Ascending aorta (tissue), 2 donors: ENCODE results near the gene ELMOD2. TPM values are rescaled to one million over a fixed set of nuclear protein-coding genes. Genes with fewer than 3 reads are reported as not detected.

Experiments
- DNase-seq, 2 donors: peaks; one replicate each; pipeline ENCODE4 v3.0.0-alpha.2; 2019; ENCODE audit warnings: low spot score in 2 of 2
- H3K27ac ChIP-seq, 2 donors: fragments of 200-600 bp; sonication (generic); one replicate each; pipeline ENCODE4 v1.5.1; 2016 to 2017; ENCODE audit warnings: mild to moderate bottlenecking in 1 of 2
- H3K27me3 ChIP-seq: fragments of 200-600 bp; sonication (generic); one replicate; pipeline ENCODE4 v1.5.1; 2017
- H3K36me3 ChIP-seq, 2 donors: fragments of 200-600 bp; sonication (generic); one replicate each; pipeline ENCODE4 v1.5.1; 2016
- H3K4me1 ChIP-seq, 2 donors: fragments of 200-600 bp; sonication (generic); one replicate each; pipeline ENCODE4 v1.5.1; 2016 to 2017; ENCODE audit warnings: mild to moderate bottlenecking in 1 of 2
- H3K4me3 ChIP-seq, 2 donors: fragments of 200-600 bp; sonication (generic); one replicate each; pipeline ENCODE4 v1.5.1; 2016 to 2017; ENCODE audit warnings: mild to moderate bottlenecking in 1 of 2
- H3K9me3 ChIP-seq, 2 donors: fragments of 200-600 bp; sonication (generic); one replicate each; pipeline ENCODE4 v1.5.1; 2016
- CTCF ChIP-seq, 3 experiments: fragments of 200-600 bp in 2 of 3; fragments of 450-650 bp in 1 of 3; sonication (generic) in 2 of 3; IDR thresholded peaks; one replicate each; pipeline ENCODE4 v1.5.1; 2016 to 2019; ENCODE audit warnings: antibody characterized with exemption in 3 of 3, mild to moderate bottlenecking in 1 of 3, moderate library complexity in 1 of 3
- intact Hi-C: fragments of 100-400 bp; cut with DNase I; formaldehyde crosslinking; loops from one replicate; pipeline ENCODE4 v1.15.1; 2023
- total RNA-seq: library from RNA; depleted of rRNA; stranded (reverse); fragments of >200 nt; gene quantifications from one replicate; pipeline ENCODE4 v1.1.0, GENCODE V29; 2016

ELMOD2 gene
- total RNA-seq, 1 donor from 2014 or later = 3.9 TPM

GRCh38 chr4:140569307-140569638, 45.3 kb downstream of the ELMOD2 start:
- H3K4me3 ChIP-seq = peak overlapping the region; percentile 67 to 68
- H3K4me1 ChIP-seq = peaks cover 0 to 6% of the 10 kb centered on the region in 2 donors
- TF ChIP-seq CTCF (IDR thresholded peaks at IDR 0.05) = no peak
- H3K27ac ChIP-seq = no peak overlapping the region
- peaks cover 9% of the 10 kb centered on the region for H3K27me3 ChIP-seq
- no peaks in the 10 kb centered on the region for H3K36me3 ChIP-seq
- no peaks in the 10 kb centered on the region for H3K9me3 ChIP-seq
- no peak for DNase-seq
- intact Hi-C loops = no loop called here

DNA sequence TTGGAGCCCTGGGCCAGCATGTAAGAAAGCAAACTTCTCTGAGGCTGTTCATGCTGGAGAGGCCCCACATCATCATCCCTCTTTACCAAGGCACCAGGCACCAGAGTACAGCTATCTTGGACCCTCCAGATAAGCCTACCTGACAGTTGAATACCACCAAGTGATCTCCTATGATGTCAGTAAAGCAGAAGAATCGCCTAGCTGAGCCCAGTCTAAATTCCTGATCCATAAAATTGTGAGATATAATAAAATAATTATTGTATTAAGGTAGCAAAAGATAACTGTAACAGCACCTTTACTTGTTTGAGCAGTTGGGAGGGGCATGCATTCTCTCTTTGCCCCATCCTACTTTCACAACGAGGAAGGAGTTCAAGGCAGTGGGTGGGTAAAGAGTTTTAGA, 47.7 kb downstream of the ELMOD2 start:
- no peak for DNase-seq
- TF ChIP-seq CTCF (IDR thresholded peaks at IDR 0.05) = no peak
- intact Hi-C loops = no loop called here

DNA sequence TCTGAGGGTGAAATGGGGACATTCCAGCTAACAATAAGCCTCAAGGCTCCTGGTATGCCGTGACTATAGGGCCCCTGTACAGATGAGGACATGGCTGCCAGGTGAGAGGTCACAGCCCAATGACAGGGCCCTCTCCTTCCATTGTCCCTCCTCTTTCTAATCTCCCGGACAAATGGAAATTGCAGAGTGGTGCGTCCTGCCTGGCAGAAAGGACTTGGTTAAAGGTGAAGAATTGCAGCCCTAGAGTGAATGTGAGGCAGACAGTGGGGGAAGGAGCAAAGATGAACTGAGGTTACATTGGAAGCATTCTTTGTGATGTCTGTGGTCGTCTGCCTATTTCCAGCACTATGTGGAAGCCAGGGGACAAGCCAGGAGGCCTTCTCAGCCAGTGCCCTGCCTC, 51.5 kb downstream of the ELMOD2 start:
- Histone ChIP-seq H3K27me3 (no peaks in the 10 kb centered on the region), H3K36me3 (no peaks in the 10 kb centered on the region), H3K4me1 (no peaks in the 10 kb centered on the region), H3K9me3 (no peaks in the 10 kb centered on the region), H3K27ac (no peak overlapping the region), H3K4me3 (no peak overlapping the region)
- intact Hi-C loops = no loop called here
- no peak for DNase-seq
- TF ChIP-seq CTCF (IDR thresholded peaks at IDR 0.05) = no peak

More for the DNA sequence above, 47.7 kb downstream of the ELMOD2 start:
- no peaks in the 10 kb centered on the region for H3K36me3 ChIP-seq
- no peaks in the 10 kb centered on the region for H3K9me3 ChIP-seq
- no peak overlapping the region for H3K27ac ChIP-seq
- H3K4me1 ChIP-seq = peaks cover 0 to 6% of the 10 kb centered on the region in 2 donors
- H3K27me3 ChIP-seq = peaks cover 9% of the 10 kb centered on the region
- no peak overlapping the region for H3K4me3 ChIP-seq

DNA sequence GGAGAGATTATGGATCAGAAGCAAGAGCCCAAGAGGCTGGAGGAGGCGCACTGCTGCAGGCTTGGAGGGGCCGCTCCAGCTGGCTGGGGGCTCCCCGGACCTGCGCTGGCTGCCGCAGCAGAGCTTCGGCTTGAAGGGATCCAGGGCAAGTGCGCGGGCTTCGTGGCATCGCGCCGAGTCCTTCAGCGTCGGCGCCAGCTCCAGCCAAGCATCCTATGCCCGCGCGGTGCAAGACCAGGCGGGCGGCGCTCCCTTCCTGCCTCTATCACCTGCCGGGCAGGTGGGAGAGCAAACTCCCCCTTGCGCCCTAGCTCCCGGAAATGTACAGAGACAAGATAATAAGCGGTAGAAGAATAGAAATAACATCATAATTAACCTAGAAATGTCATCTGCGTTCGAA, 55.3 kb downstream of the ELMOD2 start:
- no peak for TF ChIP-seq CTCF (IDR thresholded peaks at IDR 0.05)
- no peaks in the 10 kb centered on the region for H3K27me3 ChIP-seq
- H3K4me3 ChIP-seq = no peak overlapping the region

GRCh38 chr4:140581078-140581477, 57.1 kb downstream of the ELMOD2 start:
- Histone ChIP-seq H3K27ac (no peak overlapping the region), H3K4me3 (no peak overlapping the region), H3K36me3 (no peaks in the 10 kb centered on the region), H3K4me1 (no peaks in the 10 kb centered on the region), H3K9me3 (no peaks in the 10 kb centered on the region), H3K27me3 (no peaks in the 10 kb centered on the region)
- TF ChIP-seq CTCF (IDR thresholded peaks at IDR 0.05) = no peak
- no peak for DNase-seq
- intact Hi-C loops = no loop called here

More for the DNA sequence above, 55.3 kb downstream of the ELMOD2 start:
- Histone ChIP-seq H3K4me1 (no peaks in the 10 kb centered on the region), H3K9me3 (no peaks in the 10 kb centered on the region), H3K27ac (no peak overlapping the region), H3K36me3 (no peaks in the 10 kb centered on the region)
- no peak for DNase-seq
- intact Hi-C loops = no loop called here

DNA sequence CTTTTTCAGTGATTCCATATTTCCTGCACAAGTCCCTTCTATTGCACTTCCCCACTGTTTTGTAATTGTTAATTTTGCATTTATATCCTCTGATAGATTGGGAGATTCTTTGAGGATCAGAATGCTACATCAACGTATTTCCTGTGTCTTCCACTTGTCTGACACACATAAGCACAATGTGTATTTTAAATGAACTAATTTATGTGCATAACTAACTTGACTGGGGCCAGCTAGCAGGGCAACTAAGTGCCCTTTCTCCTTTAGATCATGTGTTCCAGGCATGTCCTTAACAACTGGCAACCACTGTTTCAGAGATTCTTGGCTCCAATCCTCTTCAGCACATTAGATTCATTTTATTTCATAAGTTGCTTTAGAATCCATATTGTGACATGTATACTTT, 60.5 kb downstream of the ELMOD2 start:
- DNase-seq = no peak
- Histone ChIP-seq H3K9me3 (no peaks in the 10 kb centered on the region), H3K4me3 (no peak overlapping the region), H3K36me3 (no peaks in the 10 kb centered on the region), H3K27ac (no peak overlapping the region), H3K4me1 (no peaks in the 10 kb centered on the region), H3K27me3 (no peaks in the 10 kb centered on the region)
- intact Hi-C loops = no loop called here
- no peak for TF ChIP-seq CTCF (IDR thresholded peaks at IDR 0.05)
